ENCODE data around the gene EWSR1. TPM values are rescaled to one million over a fixed set of nuclear protein-coding genes. Genes with fewer than 3 reads are reported as not detected.
A peak's percentile ranks its signal among the peaks of the same experiment; 100 is the strongest.
"Not testable (repeated sequence)": the region's sequence is repeated elsewhere in the genome, so short reads cannot be mapped to it uniquely, and the experiment has no call there.

Gene EWSR1, protein sequence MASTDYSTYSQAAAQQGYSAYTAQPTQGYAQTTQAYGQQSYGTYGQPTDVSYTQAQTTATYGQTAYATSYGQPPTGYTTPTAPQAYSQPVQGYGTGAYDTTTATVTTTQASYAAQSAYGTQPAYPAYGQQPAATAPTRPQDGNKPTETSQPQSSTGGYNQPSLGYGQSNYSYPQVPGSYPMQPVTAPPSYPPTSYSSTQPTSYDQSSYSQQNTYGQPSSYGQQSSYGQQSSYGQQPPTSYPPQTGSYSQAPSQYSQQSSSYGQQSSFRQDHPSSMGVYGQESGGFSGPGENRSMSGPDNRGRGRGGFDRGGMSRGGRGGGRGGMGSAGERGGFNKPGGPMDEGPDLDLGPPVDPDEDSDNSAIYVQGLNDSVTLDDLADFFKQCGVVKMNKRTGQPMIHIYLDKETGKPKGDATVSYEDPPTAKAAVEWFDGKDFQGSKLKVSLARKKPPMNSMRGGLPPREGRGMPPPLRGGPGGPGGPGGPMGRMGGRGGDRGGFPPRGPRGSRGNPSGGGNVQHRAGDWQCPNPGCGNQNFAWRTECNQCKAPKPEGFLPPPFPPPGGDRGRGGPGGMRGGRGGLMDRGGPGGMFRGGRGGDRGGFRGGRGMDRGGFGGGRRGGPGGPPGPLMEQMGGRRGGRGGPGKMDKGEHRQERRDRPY
- polyA plus RNA-seq (2013), result 254 TPM

- H3K4me3 ChIP-seq (ENCODE audit: control insufficient read depth in 1 of 7, extremely low read depth in 1 of 7, insufficient read depth in 4 of 7, low read depth in 2 of 7, low read length in 6 of 7), result peak within 1 kb of the TSS; percentile 72 to 95 (median 89)
- ChIA-PET POLR2A (interaction anchor here (0.6 to 1.2 kb wide), 5 partner anchors 33 to 65 kb away, joined by 3 to 7 read pairs (median 3); no protein-coding TSS in a partner anchor), CTCF (interaction anchor here (0.8 to 1.3 kb wide), 3 partner anchors 9 to 19 kb away, joined by 3 to 4 read pairs (median 3); no protein-coding TSS in a partner anchor)
- peaks cover 31 to 58% (median 40%) of the 10 kb centered on the region in 4 experiments for H3K4me1 ChIP-seq (ENCODE audit: control extremely low read depth in 1 of 4, control insufficient read depth in 4 of 4, insufficient read depth in 4 of 4, low read length in 3 of 4)
- DNase-seq, result peak; percentile 97 to 99 (median 99)
- peak within 1 kb of the TSS; percentile 100 for H3K27ac ChIP-seq (ENCODE audit: insufficient read depth in 1 of 2, low read depth in 1 of 2, low read length in 2 of 2, poor library complexity in 1 of 2, severe bottlenecking in 2 of 2)
- WGBS (ENCODE audit: insufficient coverage), result 0% methylated on average over 63 of the region's 67 CpGs
- H3K27me3 ChIP-seq (replicated peaks in 2 of 5; ENCODE audit: control insufficient read depth in 4 of 5, insufficient read depth in 5 of 5, low read length in 4 of 5), result no peaks in the 10 kb centered on the region
- no peaks in the 10 kb centered on the region for H3K9me3 ChIP-seq (ENCODE audit: control extremely low read depth in 1 of 5, control insufficient read depth in 4 of 5, insufficient read depth in 2 of 5, low read depth in 1 of 5, low read length in 4 of 5)
- peaks cover 8 to 65% (median 24%) of the 10 kb centered on the region in 4 experiments for H3K36me3 ChIP-seq (ENCODE audit: control insufficient read depth in 4 of 4, insufficient read depth in 4 of 4, low read length in 3 of 4)
Measured at GRCh38 chr22:29267858-29268510, at the start of gene EWSR1, which contains the start of gene RHBDD3. TSS of gene EWSR1 (plus strand) at chr22:29268268. CDS start at chr22:29268337, 69 bp downstream. TSS of gene RHBDD3 (minus strand) at chr22:29267981. CDS start at chr22:29265626, 2,355 bp downstream.

- no peak for DNase-seq
- Histone ChIP-seq H3K4me3 (ENCODE audit: control insufficient read depth in 1 of 7, extremely low read depth in 1 of 7, insufficient read depth in 4 of 7, low read depth in 2 of 7, low read length in 6 of 7) (no peak overlapping the region), H3K27ac (ENCODE audit: insufficient read depth in 1 of 2, low read depth in 1 of 2, low read length in 2 of 2, poor library complexity in 1 of 2, severe bottlenecking in 2 of 2) (no peak overlapping the region), H3K36me3 (ENCODE audit: control insufficient read depth in 4 of 4, insufficient read depth in 4 of 4, low read length in 3 of 4) (peaks cover 12 to 69% (median 38%) of the 10 kb centered on the region in 4 experiments), H3K27me3 (replicated peaks in 2 of 5; ENCODE audit: control insufficient read depth in 4 of 5, insufficient read depth in 5 of 5, low read length in 4 of 5) (no peaks in the 10 kb centered on the region), H3K9me3 (ENCODE audit: control extremely low read depth in 1 of 5, control insufficient read depth in 4 of 5, insufficient read depth in 2 of 5, low read depth in 1 of 5, low read length in 4 of 5) (no peaks in the 10 kb centered on the region), H3K4me1 (ENCODE audit: control extremely low read depth in 1 of 4, control insufficient read depth in 4 of 4, insufficient read depth in 4 of 4, low read length in 3 of 4) (peaks cover 0 to 21% (median 7%) of the 10 kb centered on the region in 4 experiments)
- ChIA-PET CTCF (interaction anchor here (0.6 to 7.0 kb wide), 4 partner anchors 10 to 52 kb away, joined by 3 to 52 read pairs (median 4); partner anchors contain the start of gene EMID1), POLR2A (no interaction called here)
- 98% methylated on average over 9 of the region's 11 CpGs for WGBS (ENCODE audit: insufficient coverage)
Measured at GRCh38 chr22:29218758-29219408, 49.2 kb upstream of the EWSR1 start.

- H3K4me3 ChIP-seq (ENCODE audit: control insufficient read depth in 1 of 7, extremely low read depth in 1 of 7, insufficient read depth in 4 of 7, low read depth in 2 of 7, low read length in 6 of 7); H3K27ac ChIP-seq (ENCODE audit: insufficient read depth in 1 of 2, low read depth in 1 of 2, low read length in 2 of 2, poor library complexity in 1 of 2, severe bottlenecking in 2 of 2); POLR2A ChIA-PET; DNase-seq; H3K9me3 ChIP-seq (ENCODE audit: control extremely low read depth in 1 of 5, control insufficient read depth in 4 of 5, insufficient read depth in 2 of 5, low read depth in 1 of 5, low read length in 4 of 5); H3K27me3 ChIP-seq (replicated peaks in 2 of 5; ENCODE audit: control insufficient read depth in 4 of 5, insufficient read depth in 5 of 5, low read length in 4 of 5): not testable (repeated sequence)
- H3K36me3 ChIP-seq (ENCODE audit: control insufficient read depth in 4 of 4, insufficient read depth in 4 of 4, low read length in 3 of 4), result peaks cover 12 to 64% (median 35%) of the 10 kb centered on the region in 4 experiments
- peaks cover 0 to 26% (median 7%) of the 10 kb centered on the region in 4 experiments for H3K4me1 ChIP-seq (ENCODE audit: control extremely low read depth in 1 of 4, control insufficient read depth in 4 of 4, insufficient read depth in 4 of 4, low read length in 3 of 4)
- CTCF ChIA-PET, result interaction anchor here (0.6 to 7.0 kb wide), 4 partner anchors 10 to 53 kb away, joined by 3 to 52 read pairs (median 4); partner anchors contain the start of gene EMID1
- 78% methylated on average over 2 of the region's 2 CpGs for WGBS (ENCODE audit: insufficient coverage)
Measured at GRCh38 chr22:29219409-29219782, 48.7 kb upstream of the EWSR1 start.

- Histone ChIP-seq H3K4me3 (ENCODE audit: control insufficient read depth in 1 of 7, extremely low read depth in 1 of 7, insufficient read depth in 4 of 7, low read depth in 2 of 7, low read length in 6 of 7) (no peak overlapping the region), H3K27ac (ENCODE audit: insufficient read depth in 1 of 2, low read depth in 1 of 2, low read length in 2 of 2, poor library complexity in 1 of 2, severe bottlenecking in 2 of 2) (no peak overlapping the region), H3K36me3 (ENCODE audit: control insufficient read depth in 4 of 4, insufficient read depth in 4 of 4, low read length in 3 of 4) (peaks cover 8 to 57% (median 32%) of the 10 kb centered on the region in 4 experiments), H3K27me3 (replicated peaks in 2 of 5; ENCODE audit: control insufficient read depth in 4 of 5, insufficient read depth in 5 of 5, low read length in 4 of 5) (no peaks in the 10 kb centered on the region), H3K4me1 (ENCODE audit: control extremely low read depth in 1 of 4, control insufficient read depth in 4 of 4, insufficient read depth in 4 of 4, low read length in 3 of 4) (peaks cover 0 to 33% (median 11%) of the 10 kb centered on the region in 4 experiments), H3K9me3 (ENCODE audit: control extremely low read depth in 1 of 5, control insufficient read depth in 4 of 5, insufficient read depth in 2 of 5, low read depth in 1 of 5, low read length in 4 of 5) (no peaks in the 10 kb centered on the region)
- ChIA-PET POLR2A (no interaction called here), CTCF (interaction anchor here (1.2 to 7.0 kb wide), 3 partner anchors 11 to 26 kb away, joined by 3 to 52 read pairs (median 4); partner anchors contain the start of gene EMID1)
- DNase-seq, result no peak
- 92% methylated on average over 8 of the region's 14 CpGs for WGBS (ENCODE audit: insufficient coverage)
Measured at GRCh38 chr22:29219881-29220670, 48.0 kb upstream of the EWSR1 start.

DNA sequence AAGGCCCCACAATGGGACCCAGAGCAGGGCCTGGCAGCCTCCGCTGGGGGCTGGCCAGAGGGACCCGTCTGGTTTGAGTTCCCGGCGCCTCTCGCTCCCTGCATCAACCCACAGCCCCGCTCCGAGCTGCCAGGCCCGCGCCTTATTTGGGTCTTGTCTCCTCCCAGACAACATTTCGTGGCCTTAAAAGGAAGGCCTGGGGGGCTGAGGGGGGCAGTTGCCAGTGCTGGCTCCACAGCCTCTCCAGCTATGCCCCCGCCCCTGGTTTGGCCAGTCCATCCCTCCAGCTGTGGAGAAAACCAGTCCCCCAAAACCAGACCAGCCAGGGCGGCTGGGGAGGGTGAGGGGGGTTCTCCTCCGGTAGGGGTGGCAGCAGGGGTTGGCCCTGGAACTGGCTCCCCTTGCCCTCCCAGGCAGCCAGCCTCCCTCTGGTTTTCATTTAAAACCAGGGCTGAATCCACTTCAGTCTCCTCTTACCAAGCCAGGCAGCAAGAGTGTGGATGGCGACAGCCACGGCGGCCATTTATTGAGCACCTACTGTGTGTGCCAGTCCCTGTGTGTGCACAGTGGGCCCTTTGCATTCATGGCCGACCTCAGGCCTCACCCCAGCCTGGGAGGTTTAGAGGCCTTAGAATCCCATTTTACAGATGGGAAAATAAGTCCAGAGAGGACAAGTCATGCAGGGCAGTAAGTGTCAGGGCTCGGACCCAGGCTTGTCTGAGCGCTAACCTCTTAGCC lies 43.8 kb upstream of the EWSR1 start:
- no peak for DNase-seq
- peaks cover 0 to 29% (median 14%) of the 10 kb centered on the region in 4 experiments for H3K4me1 ChIP-seq (ENCODE audit: control extremely low read depth in 1 of 4, control insufficient read depth in 4 of 4, insufficient read depth in 4 of 4, low read length in 3 of 4)
- 93% methylated on average over 17 of the region's 19 CpGs for WGBS (ENCODE audit: insufficient coverage)
- ChIA-PET POLR2A (interaction anchor here (0.6 kb wide), 1 partner anchor 10 kb away, joined by 3 read pairs; no protein-coding TSS in a partner anchor), CTCF (interaction anchor here (1.0 to 1.4 kb wide), 2 partner anchors 11 to 97 kb away, joined by 3 read pairs; no protein-coding TSS in a partner anchor)
- H3K27ac ChIP-seq (ENCODE audit: insufficient read depth in 1 of 2, low read depth in 1 of 2, low read length in 2 of 2, poor library complexity in 1 of 2, severe bottlenecking in 2 of 2), result no peak overlapping the region
- H3K9me3 ChIP-seq (ENCODE audit: control extremely low read depth in 1 of 5, control insufficient read depth in 4 of 5, insufficient read depth in 2 of 5, low read depth in 1 of 5, low read length in 4 of 5), result no peaks in the 10 kb centered on the region
- H3K27me3 ChIP-seq (replicated peaks in 2 of 5; ENCODE audit: control insufficient read depth in 4 of 5, insufficient read depth in 5 of 5, low read length in 4 of 5), result no peaks in the 10 kb centered on the region
- no peak overlapping the region for H3K4me3 ChIP-seq (ENCODE audit: control insufficient read depth in 1 of 7, extremely low read depth in 1 of 7, insufficient read depth in 4 of 7, low read depth in 2 of 7, low read length in 6 of 7)
- peaks cover 3 to 19% (median 6%) of the 10 kb centered on the region in 4 experiments for H3K36me3 ChIP-seq (ENCODE audit: control insufficient read depth in 4 of 4, insufficient read depth in 4 of 4, low read length in 3 of 4)
